ENCODE data around the gene TRABD. TPM values are rescaled to one million over a fixed set of nuclear protein-coding genes. Genes with fewer than 3 reads are reported as not detected.
A peak's percentile ranks its signal among the peaks of the same experiment; 100 is the strongest.
"Not testable (repeated sequence)": the region's sequence is repeated elsewhere in the genome, so short reads cannot be mapped to it uniquely, and the experiment has no call there.

The TRABD gene
- total RNA-seq, 2 experiments from 2014 or later = 110 to 114 TPM

DNA sequence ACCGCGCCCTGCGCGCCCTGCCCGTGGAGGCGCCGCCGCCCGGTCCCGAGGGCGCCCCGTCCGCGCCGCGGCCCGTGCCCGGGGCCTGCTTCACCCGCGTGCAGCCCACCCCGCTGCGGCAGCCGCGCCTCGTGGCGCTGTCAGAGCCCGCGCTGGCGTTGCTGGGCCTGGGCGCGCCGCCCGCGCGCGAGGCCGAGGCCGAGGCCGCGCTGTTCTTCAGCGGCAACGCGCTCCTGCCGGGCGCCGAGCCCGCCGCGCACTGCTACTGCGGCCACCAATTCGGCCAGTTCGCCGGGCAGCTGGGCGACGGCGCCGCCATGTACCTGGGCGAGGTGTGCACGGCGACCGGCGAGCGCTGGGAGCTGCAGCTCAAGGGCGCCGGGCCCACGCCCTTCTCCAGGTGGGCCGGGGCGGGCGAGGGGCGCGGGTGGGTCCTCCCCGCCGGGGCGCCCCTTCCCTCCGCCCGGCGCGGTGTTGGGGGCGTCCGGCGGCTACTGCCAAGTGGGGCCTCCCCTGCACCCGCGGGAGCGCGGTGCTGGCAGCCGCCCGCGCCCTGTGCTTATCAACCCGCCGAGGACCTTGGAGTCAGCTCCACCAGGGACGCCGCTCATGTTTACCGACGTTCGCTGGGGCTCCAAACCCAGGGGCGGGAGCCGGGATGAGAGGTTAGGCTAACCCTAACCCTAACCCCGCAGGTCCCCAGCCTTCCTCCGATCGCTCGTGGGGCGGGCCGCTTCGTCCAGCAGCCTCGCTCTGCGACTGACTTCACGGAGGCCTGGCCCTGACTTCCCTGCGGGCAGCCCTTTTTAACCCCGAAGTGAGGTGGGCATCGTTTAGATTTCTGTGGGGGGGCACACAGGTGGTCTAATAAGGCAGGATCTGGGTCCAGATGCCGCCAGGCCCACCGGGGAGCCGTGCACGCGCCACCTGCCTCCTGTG lies 15.7 kb downstream of the TRABD start:
- peak overlapping the region; percentile 83 for H3K4me3 Mint-ChIP-seq
- H3K27me3 Mint-ChIP-seq = no peaks in the 10 kb centered on the region
- H3K27ac Mint-ChIP-seq = peak overlapping the region; percentile 43
- DNase-seq = no peak
- H3K4me1 Mint-ChIP-seq (ENCODE audit: low read depth) = peaks cover 27% of the 10 kb centered on the region
- CTCF ChIA-PET = no interaction called here
- ATAC-seq = peak; percentile 16
- TF ChIP-seq, protein P1, sequence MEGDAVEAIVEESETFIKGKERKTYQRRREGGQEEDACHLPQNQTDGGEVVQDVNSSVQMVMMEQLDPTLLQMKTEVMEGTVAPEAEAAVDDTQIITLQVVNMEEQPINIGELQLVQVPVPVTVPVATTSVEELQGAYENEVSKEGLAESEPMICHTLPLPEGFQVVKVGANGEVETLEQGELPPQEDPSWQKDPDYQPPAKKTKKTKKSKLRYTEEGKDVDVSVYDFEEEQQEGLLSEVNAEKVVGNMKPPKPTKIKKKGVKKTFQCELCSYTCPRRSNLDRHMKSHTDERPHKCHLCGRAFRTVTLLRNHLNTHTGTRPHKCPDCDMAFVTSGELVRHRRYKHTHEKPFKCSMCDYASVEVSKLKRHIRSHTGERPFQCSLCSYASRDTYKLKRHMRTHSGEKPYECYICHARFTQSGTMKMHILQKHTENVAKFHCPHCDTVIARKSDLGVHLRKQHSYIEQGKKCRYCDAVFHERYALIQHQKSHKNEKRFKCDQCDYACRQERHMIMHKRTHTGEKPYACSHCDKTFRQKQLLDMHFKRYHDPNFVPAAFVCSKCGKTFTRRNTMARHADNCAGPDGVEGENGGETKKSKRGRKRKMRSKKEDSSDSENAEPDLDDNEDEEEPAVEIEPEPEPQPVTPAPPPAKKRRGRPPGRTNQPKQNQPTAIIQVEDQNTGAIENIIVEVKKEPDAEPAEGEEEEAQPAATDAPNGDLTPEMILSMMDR (IDR thresholded peaks at IDR 0.05) = no peak
- peaks cover 19% of the 10 kb centered on the region for H3K36me3 Mint-ChIP-seq (ENCODE audit: low read depth)
- H3K9me3 Mint-ChIP-seq = no peaks in the 10 kb centered on the region
- intact Hi-C loops (cut with micrococcal nuclease) = no loop called here
- POLR2A ChIA-PET = interaction anchor here (0.6 to 1.8 kb wide), 5 partner anchors 10 to 300 kb away, joined by 3 to 11 read pairs (median 3); no protein-coding TSS in a partner anchor

DNA sequence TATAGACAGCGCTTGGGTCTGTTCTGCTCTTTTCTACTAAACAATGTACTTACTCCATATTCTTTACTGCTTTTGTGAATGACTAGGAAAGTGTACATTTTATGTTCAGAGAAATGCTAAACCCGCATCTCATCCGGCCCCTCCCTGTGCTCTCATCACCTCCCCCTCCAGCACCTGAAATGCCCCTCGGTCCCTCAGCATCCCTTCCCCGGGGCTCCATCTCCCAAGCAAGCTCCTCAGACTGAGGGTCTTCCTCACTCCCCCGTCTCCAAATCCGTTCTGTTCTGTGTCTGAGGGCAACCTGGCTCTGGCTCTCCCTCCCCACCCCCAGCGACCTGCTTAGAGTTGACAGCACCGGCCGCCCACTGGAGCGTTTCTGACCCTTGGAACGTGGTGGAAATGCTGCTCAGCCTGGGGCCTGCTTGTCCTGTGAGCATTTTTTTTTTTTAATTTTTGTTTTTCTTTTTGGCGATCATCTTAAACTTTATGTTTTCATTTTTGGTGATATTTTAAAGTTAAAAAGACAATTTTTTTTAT lies 16.5 kb downstream of the TRABD start:
- TF ChIP-seq, protein P1 (IDR thresholded peaks at IDR 0.05) = no peak
- Mint-ChIP-seq H3K9me3 (no peaks in the 10 kb centered on the region), H3K27ac (peak overlapping the region; percentile 43), H3K27me3 (no peaks in the 10 kb centered on the region), H3K4me1 (ENCODE audit: low read depth) (peaks cover 27% of the 10 kb centered on the region), H3K36me3 (ENCODE audit: low read depth) (peaks cover 19% of the 10 kb centered on the region), H3K4me3 (peak overlapping the region; percentile 83)
- ATAC-seq = no peak
- ChIA-PET CTCF (no interaction called here), POLR2A (interaction anchor here (0.6 to 1.8 kb wide), 3 partner anchors 11 to 300 kb away, joined by 3 to 11 read pairs (median 3); no protein-coding TSS in a partner anchor)
- intact Hi-C loops (cut with micrococcal nuclease) = no loop called here
- no peak for DNase-seq

DNA sequence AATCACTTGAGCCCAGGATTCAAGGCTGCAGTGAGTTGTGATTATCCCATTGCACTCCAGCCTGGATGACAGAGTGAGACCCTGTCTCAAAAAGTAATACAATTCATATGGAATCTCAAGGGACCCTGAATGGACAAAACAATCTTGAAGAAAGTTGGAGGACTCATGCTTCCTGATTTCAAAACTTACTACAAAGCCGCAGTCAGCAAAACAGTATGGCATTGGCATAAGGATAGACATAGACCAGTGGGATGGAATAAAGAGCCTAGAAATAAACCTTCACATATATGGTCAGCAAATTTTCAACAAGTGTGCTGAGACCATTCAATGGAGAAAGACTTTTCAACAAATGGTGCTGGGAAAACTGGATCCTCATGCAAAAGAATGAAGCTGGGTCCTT lies 17.6 kb downstream of the TRABD start:
- peaks cover 19% of the 10 kb centered on the region for H3K36me3 Mint-ChIP-seq (ENCODE audit: low read depth)
- H3K27me3 Mint-ChIP-seq = no peaks in the 10 kb centered on the region
- H3K4me1 Mint-ChIP-seq (ENCODE audit: low read depth) = peaks cover 27% of the 10 kb centered on the region
- H3K27ac Mint-ChIP-seq = no peak overlapping the region
- ChIA-PET CTCF (interaction anchor here (1.0 kb wide), 1 partner anchor 54 kb away, joined by 3 read pairs; no protein-coding TSS in a partner anchor), POLR2A (no interaction called here)
- H3K4me3 Mint-ChIP-seq = no peak overlapping the region
- DNase-seq (no peak), ATAC-seq (no peak)
- H3K9me3 Mint-ChIP-seq = no peaks in the 10 kb centered on the region
- TF ChIP-seq, protein P1 (IDR thresholded peaks at IDR 0.05) = no peak
- intact Hi-C loops (cut with micrococcal nuclease) = no loop called here

DNA sequence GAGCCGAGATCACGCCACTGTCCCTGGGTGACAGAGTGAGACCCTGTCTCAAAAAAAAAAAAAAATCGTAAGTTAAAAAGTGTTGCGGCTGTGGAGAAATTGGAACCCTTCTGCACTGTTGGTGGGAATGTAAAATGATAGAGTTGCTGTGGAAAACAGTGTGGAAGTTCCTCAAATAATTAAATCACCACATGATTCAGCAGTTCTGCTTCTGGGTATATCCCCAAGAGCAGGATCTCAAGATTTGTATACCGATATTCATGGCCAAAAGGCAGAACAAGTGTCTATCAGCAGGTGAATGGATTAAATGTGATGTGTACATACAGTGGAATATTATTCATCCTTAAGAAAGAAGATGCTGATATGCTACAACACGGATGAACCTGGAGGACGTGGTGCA lies 18.9 kb downstream of the TRABD start:
- ChIA-PET POLR2A (no interaction called here), CTCF (interaction anchor here (1.0 kb wide), 1 partner anchor 55 kb away, joined by 3 read pairs; no protein-coding TSS in a partner anchor)
- Mint-ChIP-seq H3K9me3 (no peaks in the 10 kb centered on the region), H3K27ac (no peak overlapping the region), H3K36me3 (ENCODE audit: low read depth) (peaks cover 16% of the 10 kb centered on the region), H3K4me1 (ENCODE audit: low read depth) (peaks cover 24% of the 10 kb centered on the region), H3K27me3 (no peaks in the 10 kb centered on the region), H3K4me3 (no peak overlapping the region)
- intact Hi-C loops (cut with micrococcal nuclease) = no loop called here
- TF ChIP-seq, protein P1 (IDR thresholded peaks at IDR 0.05) = no peak
- no peak for DNase-seq
- no peak for ATAC-seq

DNA sequence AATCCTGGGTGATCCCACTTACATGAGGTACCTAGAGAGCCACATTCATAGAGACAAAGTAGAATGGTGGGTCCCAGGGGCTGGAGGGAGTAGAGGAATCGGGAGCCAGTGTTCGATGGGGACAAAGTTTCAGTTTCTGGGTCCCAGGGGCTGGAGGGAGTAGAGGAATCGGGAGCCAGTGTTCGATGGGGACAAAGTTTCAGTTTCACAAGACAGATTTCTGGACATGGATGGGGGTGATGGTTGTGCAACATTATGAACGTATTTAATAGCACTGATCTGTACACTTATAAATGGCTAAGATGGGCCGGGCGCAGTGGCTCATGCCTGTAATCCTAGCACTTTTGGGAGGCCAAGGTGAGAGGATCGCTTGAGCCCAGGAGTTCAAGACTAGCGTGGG lies 19.3 kb downstream of the TRABD start:
- intact Hi-C loops (cut with micrococcal nuclease) = loop anchor here (5.0 kb wide), 1 partner anchor 58 kb away; no protein-coding TSS in a partner anchor
- H3K9me3 Mint-ChIP-seq, ATAC-seq, H3K27ac Mint-ChIP-seq, H3K4me3 Mint-ChIP-seq, CTCF ChIA-PET, POLR2A ChIA-PET, H3K27me3 Mint-ChIP-seq, DNase-seq: not testable (repeated sequence)
- Mint-ChIP-seq H3K36me3 (ENCODE audit: low read depth) (peaks cover 18% of the 10 kb centered on the region), H3K4me1 (ENCODE audit: low read depth) (peaks cover 24% of the 10 kb centered on the region)

Measured in activated CD8-positive, alpha-beta T cell treated with anti-CD3 and anti-CD28 coated beads for 36 hours (primary cell).